Uterus (tissue), 2 donors: ENCODE data around the gene EPHB2.

ENCODE experiments used
- CTCF ChIP-seq, 4 experiments: fragments of 200-600 bp in 2 of 4; fragments of 450-650 bp in 2 of 4; sonication (generic) in 2 of 4; IDR thresholded peaks; one replicate each; pipeline ENCODE4 v1.5.1; 2016 to 2019; ENCODE audit warnings: antibody characterized with exemption in 4 of 4, mild to moderate bottlenecking in 2 of 4, moderate library complexity in 1 of 4
- POLR2A ChIP-seq, 2 donors: fragments of 450-650 bp; IDR thresholded peaks; one replicate each; pipeline ENCODE4 v1.6.1; 2016; ENCODE audit warnings: antibody characterized with exemption in 2 of 2, mild to moderate bottlenecking in 1 of 2, moderate library complexity in 1 of 2

DNA sequence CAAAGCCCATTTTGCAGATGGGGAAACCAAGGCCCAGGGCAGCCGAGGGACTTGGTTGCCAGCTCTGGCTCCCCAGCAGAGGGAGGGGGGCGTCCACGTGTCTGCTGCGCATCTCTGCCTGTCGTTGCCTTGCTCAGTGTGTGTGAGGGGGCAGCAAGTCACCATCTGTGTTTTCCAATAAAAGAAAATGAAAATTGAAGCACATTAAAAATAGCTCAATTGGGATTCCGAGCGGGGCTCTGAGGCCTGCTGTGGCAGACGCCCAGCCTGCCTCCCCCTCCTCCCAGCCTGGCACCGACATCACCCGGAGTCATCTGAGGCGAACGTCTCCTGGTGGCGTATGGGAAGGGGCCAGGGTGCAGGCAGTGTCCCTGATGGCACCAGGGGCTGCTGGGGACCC lies 51.2 kb downstream of the EPHB2 start:
- TF ChIP-seq CTCF (IDR thresholded peaks at IDR 0.05) (no peak), POLR2A (IDR thresholded peaks at IDR 0.05) (no peak)
